Central memory CD8-positive, alpha-beta T cell (primary cell): Measurements from ENCODE around the gene CPNE2.
A peak's percentile ranks its signal among the peaks of the same experiment; 100 is the strongest.
"Not testable (repeated sequence)": the region's sequence is repeated elsewhere in the genome, so short reads cannot be mapped to it uniquely, and the experiment has no call there.

Experiments
- ATAC-seq: fragments of 150-1000 bp; cut with Tn5 transposase; replicated peaks from 2 replicates; pipeline ENCODE4 v1.10.0; 2022; ENCODE audit warnings: mild to moderate bottlenecking, moderate FRiP score, moderate number of reproducible peaks; ENCODE audit not compliant: poor library complexity, severe bottlenecking; ENCODE audit errors: extremely low read depth
- DNase-seq, 2 donors: peaks; one replicate each; pipeline ENCODE4 v3.0.0; 2021; ENCODE audit warnings: low spot score in 2 of 2
- H3K27ac Mint-ChIP-seq: one replicate; pipeline ENCODE4 v1.8.0; 2022; ENCODE audit warnings: low read depth, mild to moderate bottlenecking, moderate library complexity, mixed read lengths
- H3K27me3 Mint-ChIP-seq: one replicate; pipeline ENCODE4 v1.8.0; 2022; ENCODE audit warnings: mixed read lengths
- H3K36me3 Mint-ChIP-seq: one replicate; pipeline ENCODE4 v1.8.0; 2022; ENCODE audit warnings: mild to moderate bottlenecking, moderate library complexity, mixed read lengths; ENCODE audit not compliant: insufficient read depth
- H3K4me1 Mint-ChIP-seq: one replicate; pipeline ENCODE4 v1.8.0; 2022; ENCODE audit warnings: mixed read lengths
- H3K4me3 Mint-ChIP-seq: one replicate; pipeline ENCODE4 v1.8.0; 2022; ENCODE audit warnings: mild to moderate bottlenecking, moderate library complexity, mixed read lengths
- H3K9me3 Mint-ChIP-seq: one replicate; pipeline ENCODE4 v1.8.0; 2022; ENCODE audit warnings: mixed read lengths

The CPNE2 gene

DNA sequence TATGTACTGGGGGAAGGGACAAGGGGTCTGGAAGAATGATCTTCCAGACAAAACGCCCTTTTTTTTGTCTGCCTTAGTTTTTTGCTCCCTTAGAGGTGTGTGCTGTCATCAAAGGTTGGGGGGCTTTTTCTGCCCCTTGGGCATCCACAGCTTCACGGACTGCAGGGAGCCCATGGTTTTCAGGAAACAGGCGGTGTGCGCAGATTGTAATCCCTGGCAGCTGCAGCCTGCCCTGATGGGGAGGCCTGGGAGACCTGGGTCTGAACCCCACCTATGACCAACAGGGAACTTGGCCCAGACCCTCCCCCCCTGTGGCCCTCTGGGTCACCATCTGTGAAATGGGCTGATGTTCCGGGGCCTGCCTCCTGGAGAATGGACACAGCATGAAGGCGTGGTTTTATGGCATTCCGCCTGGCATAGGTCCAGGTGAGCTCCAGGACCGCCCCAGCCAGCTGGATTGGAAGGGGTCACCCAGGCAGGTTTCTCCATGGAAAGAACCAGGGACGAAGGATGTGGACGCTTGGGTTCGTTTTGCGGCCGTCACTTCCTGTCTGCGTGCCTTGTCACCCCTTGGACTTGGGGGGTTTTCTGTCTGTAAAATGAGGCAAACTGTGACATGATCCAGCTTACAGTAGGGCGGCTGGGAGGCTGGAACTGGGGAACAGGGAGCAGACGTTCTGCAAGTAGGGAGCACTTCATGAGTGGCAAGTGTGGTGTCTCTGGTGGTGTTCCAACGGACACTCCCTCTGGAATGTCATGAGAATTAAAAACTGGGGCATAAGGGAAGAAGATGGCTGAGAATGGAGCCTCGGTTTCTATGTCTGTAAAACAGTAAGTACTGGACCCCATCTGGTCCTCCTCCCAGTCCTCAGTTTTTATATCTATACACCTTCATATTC lies 1.5 kb downstream of the CPNE2 start:
- Mint-ChIP-seq H3K36me3 (peaks cover 7% of the 10 kb centered on the region), H3K27me3 (no peaks in the 10 kb centered on the region), H3K4me3 (peak overlapping the region; percentile 81), H3K9me3 (no peaks in the 10 kb centered on the region), H3K4me1 (peaks cover 17% of the 10 kb centered on the region), H3K27ac (no peak overlapping the region)
- ATAC-seq (no peak), DNase-seq (no peak)

DNA sequence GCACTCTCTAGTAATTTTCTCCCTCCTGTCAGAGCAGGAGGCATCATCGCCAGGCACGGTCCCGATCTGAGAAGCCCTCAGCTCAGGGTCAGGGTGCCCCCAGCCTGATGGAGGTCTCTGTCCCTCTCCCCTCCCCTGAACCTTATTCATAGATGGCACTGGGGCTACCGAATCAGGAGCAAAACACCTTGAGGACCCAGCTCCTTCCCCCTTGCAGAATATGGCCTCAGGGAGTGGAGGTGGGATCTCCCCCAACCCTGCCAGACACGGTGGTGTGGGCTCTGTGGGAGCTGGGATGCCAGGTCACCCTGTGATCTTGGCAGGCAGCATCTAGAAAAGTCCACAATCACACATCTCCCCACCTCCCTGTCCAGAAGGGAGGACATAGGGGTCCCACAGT lies 2.5 kb downstream of the CPNE2 start:
- no peak for ATAC-seq
- H3K9me3 Mint-ChIP-seq: no peaks in the 10 kb centered on the region
- H3K4me1 Mint-ChIP-seq: peaks cover 17% of the 10 kb centered on the region
- DNase-seq: no peak
- H3K27me3 Mint-ChIP-seq: no peaks in the 10 kb centered on the region
- no peak overlapping the region for H3K4me3 Mint-ChIP-seq
- no peak overlapping the region for H3K27ac Mint-ChIP-seq
- peaks cover 7% of the 10 kb centered on the region for H3K36me3 Mint-ChIP-seq

DNA sequence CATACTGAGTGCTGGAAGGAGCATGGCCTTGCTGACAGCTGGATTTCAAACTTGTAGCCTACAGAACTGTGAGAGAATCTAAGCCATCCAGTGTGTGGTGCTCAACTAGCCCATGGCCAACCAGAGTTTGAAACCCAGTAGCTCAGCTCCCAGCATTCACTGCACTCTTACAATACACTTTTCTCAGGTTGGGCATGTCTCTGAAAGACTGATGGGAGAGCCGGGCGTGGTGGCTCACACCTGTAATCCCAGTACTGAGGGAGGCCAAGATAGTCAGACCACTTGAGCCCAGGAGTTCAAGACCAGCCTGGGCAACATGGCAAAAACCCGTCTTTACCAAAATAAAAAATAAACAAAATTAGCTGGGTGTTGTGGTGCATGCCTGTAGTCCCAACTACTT lies 3.8 kb downstream of the CPNE2 start:
- H3K4me1 Mint-ChIP-seq: peaks cover 15% of the 10 kb centered on the region
- DNase-seq: no peak
- no peaks in the 10 kb centered on the region for H3K9me3 Mint-ChIP-seq
- ATAC-seq: no peak
- H3K27ac Mint-ChIP-seq: no peak overlapping the region
- H3K36me3 Mint-ChIP-seq: peaks cover 4% of the 10 kb centered on the region
- no peak overlapping the region for H3K4me3 Mint-ChIP-seq
- no peaks in the 10 kb centered on the region for H3K27me3 Mint-ChIP-seq

DNA sequence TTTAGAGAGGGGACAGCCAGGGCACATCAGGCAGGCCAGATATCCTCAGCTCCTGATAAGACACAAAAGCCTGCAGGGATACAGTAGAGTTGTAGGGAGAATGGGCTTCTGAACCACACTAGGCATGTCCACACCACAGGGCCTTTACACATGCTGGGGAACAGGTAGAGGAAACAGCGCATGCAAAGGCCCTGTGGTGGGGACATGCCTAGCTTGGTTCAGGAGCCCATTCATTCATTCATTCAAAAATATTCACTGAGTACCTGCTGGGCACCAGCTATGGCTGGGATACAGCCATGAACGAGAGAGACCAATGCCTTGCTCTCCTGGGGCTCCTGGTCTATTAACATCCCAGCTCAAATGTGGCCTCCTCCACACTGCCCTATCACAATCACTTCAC lies 4.4 kb downstream of the CPNE2 start:
- ATAC-seq (no peak), DNase-seq (no peak)
- peaks cover 3% of the 10 kb centered on the region for H3K36me3 Mint-ChIP-seq
- H3K27ac Mint-ChIP-seq: no peak overlapping the region
- H3K4me1 Mint-ChIP-seq: peaks cover 11% of the 10 kb centered on the region
- no peak overlapping the region for H3K4me3 Mint-ChIP-seq
- no peaks in the 10 kb centered on the region for H3K9me3 Mint-ChIP-seq
- no peaks in the 10 kb centered on the region for H3K27me3 Mint-ChIP-seq

DNA sequence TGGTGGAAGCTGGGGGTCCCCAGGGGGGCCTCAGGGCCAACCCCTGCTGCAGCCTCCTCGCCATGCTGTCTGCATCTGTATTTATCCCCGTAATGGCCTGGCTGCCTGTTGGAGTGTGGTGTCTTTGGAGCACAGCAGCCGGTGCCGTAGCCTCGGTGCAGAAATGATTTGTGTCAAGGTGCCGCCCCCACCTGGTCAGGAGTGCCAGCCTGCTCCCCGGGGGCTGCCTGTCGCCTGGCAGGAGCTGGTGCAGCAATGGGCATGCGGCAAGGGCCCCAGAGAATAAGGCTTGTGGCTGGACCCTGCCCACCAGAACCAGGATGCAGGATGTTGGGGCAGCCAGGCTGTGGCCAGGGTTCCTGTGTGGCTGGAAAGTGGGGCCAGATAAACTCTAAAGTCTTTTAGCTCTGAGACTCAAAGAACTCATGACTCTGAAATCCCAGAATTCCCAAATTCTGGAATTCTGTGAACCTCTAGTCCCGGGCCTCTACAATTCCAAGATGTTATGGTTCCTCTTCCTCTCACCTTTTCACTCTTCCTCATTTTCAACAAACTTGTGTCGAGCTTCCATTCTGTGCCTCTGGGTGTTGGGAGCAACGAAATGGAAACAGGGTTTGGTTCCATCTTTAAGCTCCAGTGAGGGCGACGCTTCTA lies 5.9 kb downstream of the CPNE2 start:
- Mint-ChIP-seq H3K36me3 (peaks cover 1% of the 10 kb centered on the region), H3K4me1 (peaks cover 15% of the 10 kb centered on the region), H3K4me3 (no peak overlapping the region), H3K9me3 (no peaks in the 10 kb centered on the region), H3K27ac (no peak overlapping the region), H3K27me3 (no peaks in the 10 kb centered on the region)
- no peak for ATAC-seq
- DNase-seq: no peak

DNA sequence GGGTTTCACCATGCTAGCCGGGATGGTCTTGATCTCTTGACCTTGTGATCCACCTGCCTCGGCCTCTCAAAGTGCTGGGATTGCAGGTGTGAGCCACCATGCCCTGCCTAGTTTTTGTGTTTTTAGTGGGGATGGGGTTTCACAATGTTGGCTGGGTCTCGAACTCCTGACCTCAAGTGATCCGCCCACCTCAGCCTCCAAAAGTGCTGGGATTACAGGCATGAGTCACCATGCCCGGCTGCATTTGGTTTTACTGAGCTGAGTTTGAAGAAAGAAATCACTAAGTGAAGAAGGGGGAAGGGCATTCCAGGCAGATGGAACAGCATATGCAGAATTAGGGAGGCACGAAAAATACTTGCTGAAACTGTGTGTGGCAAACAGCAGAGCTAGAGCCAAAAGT lies 7.6 kb downstream of the CPNE2 start:
- H3K27ac Mint-ChIP-seq, H3K36me3 Mint-ChIP-seq, DNase-seq, H3K27me3 Mint-ChIP-seq, H3K9me3 Mint-ChIP-seq, ATAC-seq, H3K4me3 Mint-ChIP-seq: not testable (repeated sequence)
- peaks cover 23% of the 10 kb centered on the region for H3K4me1 Mint-ChIP-seq

DNA sequence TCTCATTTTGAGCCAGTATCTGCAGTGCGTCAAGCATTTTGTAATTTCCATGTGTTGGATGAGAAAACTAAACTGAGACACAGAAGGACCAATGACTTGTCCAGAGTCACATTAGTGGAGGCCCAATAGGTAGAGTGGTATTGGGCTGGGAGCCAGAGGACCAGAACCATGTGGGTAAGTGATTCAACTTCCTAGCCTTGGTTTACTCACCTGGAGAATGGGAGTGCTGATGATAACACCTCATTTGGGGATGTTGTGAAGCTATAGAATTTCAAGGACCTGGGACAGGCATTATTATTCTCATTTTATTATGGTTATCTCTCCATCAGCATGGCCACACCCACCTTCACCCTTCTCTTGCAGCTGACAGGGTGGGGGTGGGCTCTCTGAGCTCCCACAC lies 8.1 kb downstream of the CPNE2 start:
- Mint-ChIP-seq H3K27ac (no peak overlapping the region), H3K27me3 (no peaks in the 10 kb centered on the region), H3K4me3 (no peak overlapping the region), H3K9me3 (no peaks in the 10 kb centered on the region), H3K4me1 (peaks cover 25% of the 10 kb centered on the region), H3K36me3 (peaks cover 1% of the 10 kb centered on the region)
- ATAC-seq: no peak
- DNase-seq: no peak

DNA sequence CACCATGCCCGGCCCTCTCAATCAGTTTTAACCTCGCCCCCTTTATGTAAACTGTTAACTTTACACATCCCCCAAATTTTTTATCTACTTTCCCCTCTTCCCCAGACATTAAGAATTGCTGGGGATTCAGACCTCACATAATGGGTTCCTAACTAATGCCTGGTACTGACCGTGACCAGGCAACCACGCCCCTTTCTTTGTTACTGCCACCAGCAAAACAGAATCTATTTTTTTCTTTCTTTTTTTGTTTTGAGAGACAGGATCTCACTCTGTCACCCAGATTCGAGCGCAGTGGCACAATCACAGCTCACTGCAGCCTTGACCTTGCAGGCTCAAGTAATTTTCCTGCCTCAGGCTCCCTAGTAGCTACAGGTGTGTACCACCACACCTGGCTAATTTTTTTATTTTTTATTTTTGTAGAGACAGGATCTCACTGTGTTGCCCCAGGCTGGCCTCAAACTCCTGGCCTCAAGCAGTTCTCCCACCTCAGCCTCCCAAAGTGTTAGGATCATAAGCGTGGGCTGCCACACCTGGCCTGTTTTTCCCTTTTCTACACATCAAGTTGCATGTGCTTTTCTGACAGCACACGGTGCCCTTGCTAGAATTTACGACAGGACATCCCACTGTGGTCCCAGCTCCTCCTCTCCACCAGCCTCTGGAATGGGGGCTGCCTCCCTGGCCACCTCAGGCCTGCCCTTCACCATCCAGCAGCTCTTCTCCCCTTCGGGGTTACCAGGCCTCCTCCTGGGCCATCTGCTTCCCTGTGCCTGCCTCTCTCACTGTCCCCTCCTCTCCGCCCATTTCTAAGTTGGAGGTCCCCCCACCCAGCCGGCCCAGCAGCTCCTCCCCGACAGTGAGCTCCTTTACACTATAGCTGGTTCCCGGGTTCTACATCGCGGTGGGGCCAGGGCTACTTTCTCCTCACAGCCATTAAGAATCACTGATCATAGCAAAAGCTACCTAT lies 10.8 kb downstream of the CPNE2 start:
- no peak overlapping the region for H3K4me3 Mint-ChIP-seq
- ATAC-seq: no peak
- H3K27me3 Mint-ChIP-seq: no peaks in the 10 kb centered on the region
- H3K27ac Mint-ChIP-seq: peak overlapping the region; percentile 35
- H3K9me3 Mint-ChIP-seq: no peaks in the 10 kb centered on the region
- H3K4me1 Mint-ChIP-seq: peaks cover 32% of the 10 kb centered on the region
- no peak for DNase-seq
- peaks cover 2% of the 10 kb centered on the region for H3K36me3 Mint-ChIP-seq

DNA sequence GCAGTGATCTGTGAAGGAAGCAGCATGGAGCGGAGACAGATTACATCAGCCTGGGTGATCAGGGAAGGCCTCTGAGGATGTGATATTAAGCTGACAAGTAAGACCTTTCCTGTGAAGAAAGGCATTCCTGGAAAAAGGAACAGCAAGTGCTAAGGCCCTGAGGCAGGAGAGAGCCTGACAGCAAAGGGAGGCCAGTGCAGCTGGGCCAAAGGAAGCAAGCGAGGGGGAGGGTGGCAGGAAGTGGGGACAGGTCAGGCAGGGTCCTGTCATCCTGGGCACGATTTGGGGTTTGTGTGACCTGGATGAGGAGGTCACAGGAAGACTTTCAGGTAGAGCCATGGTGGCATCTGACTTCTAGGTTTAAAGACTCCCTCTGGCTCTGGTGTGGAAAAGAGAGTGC lies 12.3 kb downstream of the CPNE2 start:
- Mint-ChIP-seq H3K36me3 (peaks cover 2% of the 10 kb centered on the region), H3K27ac (no peak overlapping the region), H3K27me3 (no peaks in the 10 kb centered on the region), H3K4me1 (peaks cover 26% of the 10 kb centered on the region), H3K9me3 (no peaks in the 10 kb centered on the region), H3K4me3 (no peak overlapping the region)
- ATAC-seq: no peak
- DNase-seq: no peak

DNA sequence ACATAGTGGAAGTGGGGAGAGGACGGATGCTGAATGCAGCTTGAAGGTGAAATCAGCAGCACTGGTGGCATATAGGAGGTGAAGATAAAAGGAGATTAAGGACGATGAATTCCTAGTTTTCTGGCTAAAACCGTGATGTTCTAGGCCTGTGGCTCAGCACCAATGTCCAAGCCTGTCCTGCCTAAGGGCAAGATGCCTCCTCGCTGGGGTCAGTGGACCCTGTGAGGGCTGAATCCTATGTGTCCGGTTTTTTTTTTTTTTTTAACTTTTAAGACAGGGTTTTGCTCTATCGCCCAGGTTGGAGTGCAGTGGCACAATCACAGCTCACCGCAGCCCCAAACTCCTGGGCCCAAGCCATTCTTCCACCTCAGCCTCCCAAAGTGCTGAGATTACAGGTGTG lies 12.8 kb downstream of the CPNE2 start:
- DNase-seq (no peak), ATAC-seq (no peak)
- H3K4me1 Mint-ChIP-seq: peaks cover 26% of the 10 kb centered on the region
- H3K9me3 Mint-ChIP-seq: no peaks in the 10 kb centered on the region
- H3K36me3 Mint-ChIP-seq: peaks cover 2% of the 10 kb centered on the region
- no peak overlapping the region for H3K4me3 Mint-ChIP-seq
- no peak overlapping the region for H3K27ac Mint-ChIP-seq
- no peaks in the 10 kb centered on the region for H3K27me3 Mint-ChIP-seq

DNA sequence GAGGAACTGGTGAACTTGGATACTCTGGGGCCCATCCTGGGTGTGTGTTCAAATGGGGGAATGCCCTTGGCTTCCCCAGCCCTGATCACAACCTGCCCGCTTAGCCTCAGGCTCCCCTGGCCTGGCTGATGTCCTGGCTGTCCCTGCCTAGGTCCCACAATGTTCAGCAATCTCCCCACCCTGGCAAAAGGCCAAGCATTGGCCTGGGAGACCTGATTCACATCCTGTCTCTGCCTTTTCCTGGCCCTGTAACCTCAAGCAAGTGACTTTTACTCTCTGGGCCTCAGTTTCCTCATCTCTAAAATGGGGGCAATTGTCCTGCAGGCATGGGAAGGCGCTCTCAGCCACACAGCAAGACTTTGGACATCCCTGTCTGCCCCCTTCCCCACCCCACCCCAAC lies 14.4 kb downstream of the CPNE2 start:
- H3K27ac Mint-ChIP-seq: peak overlapping the region; percentile 5
- DNase-seq: no peak
- no peaks in the 10 kb centered on the region for H3K27me3 Mint-ChIP-seq
- ATAC-seq: no peak
- H3K4me3 Mint-ChIP-seq: no peak overlapping the region
- peaks cover 2% of the 10 kb centered on the region for H3K36me3 Mint-ChIP-seq
- H3K9me3 Mint-ChIP-seq: no peaks in the 10 kb centered on the region
- peaks cover 26% of the 10 kb centered on the region for H3K4me1 Mint-ChIP-seq

DNA sequence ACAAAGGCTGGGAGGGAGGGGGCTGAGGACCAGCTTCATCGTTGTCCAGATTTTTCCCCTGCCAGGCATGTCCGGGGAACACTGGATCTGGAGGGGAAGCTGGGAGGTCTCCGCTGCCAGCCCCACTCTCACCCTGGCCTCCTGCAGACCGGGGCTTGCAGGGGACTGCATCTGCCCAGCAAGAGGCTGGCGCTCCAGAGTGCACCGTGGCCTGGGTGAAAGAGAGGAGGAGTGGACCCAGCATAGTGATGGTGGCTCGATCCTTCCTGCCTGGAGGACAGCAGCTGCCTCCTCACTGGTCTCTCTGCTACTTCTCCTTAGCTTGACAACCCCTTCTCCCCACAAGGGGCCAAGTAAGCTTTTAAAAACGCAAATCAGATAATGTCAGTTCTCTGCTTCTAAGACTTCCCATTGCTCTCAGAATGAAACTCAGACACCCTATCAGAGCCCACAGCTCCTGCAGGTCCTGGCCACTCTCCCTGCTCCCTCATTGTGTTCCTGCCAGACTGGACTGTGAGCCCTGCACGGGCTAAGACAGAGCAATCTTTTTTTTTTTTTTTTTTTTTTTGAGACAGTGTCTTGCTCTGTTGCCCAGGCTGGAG lies 15.0 kb downstream of the CPNE2 start:
- Mint-ChIP-seq H3K4me1 (peaks cover 26% of the 10 kb centered on the region), H3K36me3 (peaks cover 2% of the 10 kb centered on the region), H3K27me3 (no peaks in the 10 kb centered on the region), H3K9me3 (no peaks in the 10 kb centered on the region), H3K27ac (no peak overlapping the region), H3K4me3 (no peak overlapping the region)
- ATAC-seq (no peak), DNase-seq (no peak)
